GM23338 (cell line): ENCODE measurements around the gene INTS13.
"Not testable (repeated sequence)": the region's sequence is repeated elsewhere in the genome, so short reads cannot be mapped to it uniquely, and the experiment has no call there.

Source experiments
- CREB1 ChIP-seq: fragments of 250-450 bp; sonication (Bioruptor Pico); IDR thresholded peaks from 2 replicates; pipeline ENCODE4 v1.5.0; 2020; ENCODE audit warnings: low read depth, mild to moderate bottlenecking, moderate library complexity
- EZH2 ChIP-seq: fragments of 200-600 bp; sonication (generic); IDR thresholded peaks from one replicate; pipeline ENCODE4 v1.8.0; 2017; ENCODE audit warnings: antibody characterized with exemption, mild to moderate bottlenecking, low read depth; ENCODE audit not compliant: unreplicated experiment
- EZH2phosphoT487 ChIP-seq: fragments of 200-600 bp; sonication (generic); IDR thresholded peaks from one replicate; pipeline ENCODE4 v1.8.1; 2018; ENCODE audit warnings: antibody characterized with exemption; ENCODE audit not compliant: unreplicated experiment
- JUNB ChIP-seq: IDR thresholded peaks from one replicate; pipeline ENCODE4 v1.6.1; 2016; ENCODE audit warnings: antibody characterized with exemption; ENCODE audit not compliant: unreplicated experiment
- NANOG ChIP-seq: IDR thresholded peaks from 2 replicates; pipeline ENCODE4 v1.6.1; 2016; ENCODE audit warnings: antibody characterized with exemption, borderline replicate concordance
- POLR2AphosphoS5 ChIP-seq: IDR thresholded peaks from 2 replicates; pipeline ENCODE4 v1.6.1; 2016; ENCODE audit warnings: antibody characterized with exemption, low read depth
- STAT1 ChIP-seq: IDR thresholded peaks from one replicate; pipeline ENCODE4 v1.6.1; 2016; ENCODE audit warnings: antibody characterized with exemption; ENCODE audit not compliant: unreplicated experiment
- TF ChIP-seq, protein P1 (sequence below), 2 experiments: fragments of 200-600 bp in 1 of 2; sonication (generic) in 1 of 2; conservative IDR thresholded peaks; 2 replicates each; pipeline versions ENCODE4 v1.5.1 to v1.6.1; 2016 to 2017; ENCODE audit warnings: antibody characterized with exemption in 2 of 2, low read depth in 2 of 2, mild to moderate bottlenecking in 2 of 2, moderate library complexity in 1 of 2
- TF ChIP-seq, protein P2 (sequence below): IDR thresholded peaks from one replicate; pipeline ENCODE4 v1.6.1; 2018; ENCODE audit warnings: antibody characterized with exemption; ENCODE audit not compliant: unreplicated experiment

- TF ChIP-seq, protein P1, sequence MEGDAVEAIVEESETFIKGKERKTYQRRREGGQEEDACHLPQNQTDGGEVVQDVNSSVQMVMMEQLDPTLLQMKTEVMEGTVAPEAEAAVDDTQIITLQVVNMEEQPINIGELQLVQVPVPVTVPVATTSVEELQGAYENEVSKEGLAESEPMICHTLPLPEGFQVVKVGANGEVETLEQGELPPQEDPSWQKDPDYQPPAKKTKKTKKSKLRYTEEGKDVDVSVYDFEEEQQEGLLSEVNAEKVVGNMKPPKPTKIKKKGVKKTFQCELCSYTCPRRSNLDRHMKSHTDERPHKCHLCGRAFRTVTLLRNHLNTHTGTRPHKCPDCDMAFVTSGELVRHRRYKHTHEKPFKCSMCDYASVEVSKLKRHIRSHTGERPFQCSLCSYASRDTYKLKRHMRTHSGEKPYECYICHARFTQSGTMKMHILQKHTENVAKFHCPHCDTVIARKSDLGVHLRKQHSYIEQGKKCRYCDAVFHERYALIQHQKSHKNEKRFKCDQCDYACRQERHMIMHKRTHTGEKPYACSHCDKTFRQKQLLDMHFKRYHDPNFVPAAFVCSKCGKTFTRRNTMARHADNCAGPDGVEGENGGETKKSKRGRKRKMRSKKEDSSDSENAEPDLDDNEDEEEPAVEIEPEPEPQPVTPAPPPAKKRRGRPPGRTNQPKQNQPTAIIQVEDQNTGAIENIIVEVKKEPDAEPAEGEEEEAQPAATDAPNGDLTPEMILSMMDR (conservative IDR thresholded peaks at IDR 0.05; ENCODE audit: low read depth in 2 of 2) = not testable (repeated sequence)
- not testable (repeated sequence) for TF ChIP-seq JUNB; EZH2phosphoT487; NANOG; POLR2AphosphoS5; EZH2; STAT1; CREB1 (CRISPR knock-in tag)
- TF ChIP-seq, protein P2, sequence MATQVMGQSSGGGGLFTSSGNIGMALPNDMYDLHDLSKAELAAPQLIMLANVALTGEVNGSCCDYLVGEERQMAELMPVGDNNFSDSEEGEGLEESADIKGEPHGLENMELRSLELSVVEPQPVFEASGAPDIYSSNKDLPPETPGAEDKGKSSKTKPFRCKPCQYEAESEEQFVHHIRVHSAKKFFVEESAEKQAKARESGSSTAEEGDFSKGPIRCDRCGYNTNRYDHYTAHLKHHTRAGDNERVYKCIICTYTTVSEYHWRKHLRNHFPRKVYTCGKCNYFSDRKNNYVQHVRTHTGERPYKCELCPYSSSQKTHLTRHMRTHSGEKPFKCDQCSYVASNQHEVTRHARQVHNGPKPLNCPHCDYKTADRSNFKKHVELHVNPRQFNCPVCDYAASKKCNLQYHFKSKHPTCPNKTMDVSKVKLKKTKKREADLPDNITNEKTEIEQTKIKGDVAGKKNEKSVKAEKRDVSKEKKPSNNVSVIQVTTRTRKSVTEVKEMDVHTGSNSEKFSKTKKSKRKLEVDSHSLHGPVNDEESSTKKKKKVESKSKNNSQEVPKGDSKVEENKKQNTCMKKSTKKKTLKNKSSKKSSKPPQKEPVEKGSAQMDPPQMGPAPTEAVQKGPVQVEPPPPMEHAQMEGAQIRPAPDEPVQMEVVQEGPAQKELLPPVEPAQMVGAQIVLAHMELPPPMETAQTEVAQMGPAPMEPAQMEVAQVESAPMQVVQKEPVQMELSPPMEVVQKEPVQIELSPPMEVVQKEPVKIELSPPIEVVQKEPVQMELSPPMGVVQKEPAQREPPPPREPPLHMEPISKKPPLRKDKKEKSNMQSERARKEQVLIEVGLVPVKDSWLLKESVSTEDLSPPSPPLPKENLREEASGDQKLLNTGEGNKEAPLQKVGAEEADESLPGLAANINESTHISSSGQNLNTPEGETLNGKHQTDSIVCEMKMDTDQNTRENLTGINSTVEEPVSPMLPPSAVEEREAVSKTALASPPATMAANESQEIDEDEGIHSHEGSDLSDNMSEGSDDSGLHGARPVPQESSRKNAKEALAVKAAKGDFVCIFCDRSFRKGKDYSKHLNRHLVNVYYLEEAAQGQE = not testable (repeated sequence)
These were observed 75.0 kb downstream of the INTS13 start for GRCh38 chr12:26862787-26863186.
